NK-92 treated with Interleukin-12 subunit alpha and Interleukin-12 subunit beta, amount 100 ng/mL, for 24 hours (cell line): Measurements from ENCODE around the gene SLC35F4.

Source experiments
- DNase-seq: peaks from one replicate; lab custom pipeline; 2025; lab: John Stamatoyannopoulos, UW

Gene SLC35F4

GRCh38 chr14:57519043-57519442, 346.8 kb downstream of the SLC35F4 start:
- no peak for DNase-seq
